ENCODE measurements around the gene ZNF672. TPM values are rescaled to one million over a fixed set of nuclear protein-coding genes. Genes with fewer than 3 reads are reported as not detected.
"Not testable (repeated sequence)": the region's sequence is repeated elsewhere in the genome, so short reads cannot be mapped to it uniquely, and the experiment has no call there.

ZNF672 gene
- total RNA-seq, 4 donors from 2014 or later = 15.0 to 34.3 (median 24.0) TPM

DNA sequence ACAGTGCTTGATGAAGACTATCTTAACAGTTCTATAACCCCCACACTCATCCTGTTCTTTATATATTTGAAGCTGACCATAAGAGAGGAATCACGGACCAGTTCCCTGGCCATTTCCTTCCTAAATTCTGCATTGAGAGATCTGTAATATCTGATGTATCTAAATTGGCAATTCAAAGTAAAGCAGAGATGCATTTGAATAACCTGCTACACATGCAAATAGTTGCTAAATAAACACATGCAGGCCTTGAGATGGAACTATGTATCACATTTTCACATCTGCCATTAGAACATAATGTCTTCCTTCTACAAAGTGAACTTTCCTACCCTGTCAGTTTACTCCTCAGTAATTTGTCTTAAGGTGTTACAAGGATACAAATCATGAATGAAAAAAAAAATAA lies 47.6 kb downstream of the ZNF672 start:
- no peak overlapping the region for H3K27ac ChIP-seq
- no peaks in the 10 kb centered on the region for H3K27me3 ChIP-seq
- H3K4me3 ChIP-seq = no peak overlapping the region
- TF ChIP-seq, protein P1, sequence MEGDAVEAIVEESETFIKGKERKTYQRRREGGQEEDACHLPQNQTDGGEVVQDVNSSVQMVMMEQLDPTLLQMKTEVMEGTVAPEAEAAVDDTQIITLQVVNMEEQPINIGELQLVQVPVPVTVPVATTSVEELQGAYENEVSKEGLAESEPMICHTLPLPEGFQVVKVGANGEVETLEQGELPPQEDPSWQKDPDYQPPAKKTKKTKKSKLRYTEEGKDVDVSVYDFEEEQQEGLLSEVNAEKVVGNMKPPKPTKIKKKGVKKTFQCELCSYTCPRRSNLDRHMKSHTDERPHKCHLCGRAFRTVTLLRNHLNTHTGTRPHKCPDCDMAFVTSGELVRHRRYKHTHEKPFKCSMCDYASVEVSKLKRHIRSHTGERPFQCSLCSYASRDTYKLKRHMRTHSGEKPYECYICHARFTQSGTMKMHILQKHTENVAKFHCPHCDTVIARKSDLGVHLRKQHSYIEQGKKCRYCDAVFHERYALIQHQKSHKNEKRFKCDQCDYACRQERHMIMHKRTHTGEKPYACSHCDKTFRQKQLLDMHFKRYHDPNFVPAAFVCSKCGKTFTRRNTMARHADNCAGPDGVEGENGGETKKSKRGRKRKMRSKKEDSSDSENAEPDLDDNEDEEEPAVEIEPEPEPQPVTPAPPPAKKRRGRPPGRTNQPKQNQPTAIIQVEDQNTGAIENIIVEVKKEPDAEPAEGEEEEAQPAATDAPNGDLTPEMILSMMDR (IDR thresholded peaks at IDR 0.05) = no peak
- TF ChIP-seq POLR2A (IDR thresholded peaks at IDR 0.05) = no peak
- intact Hi-C loops (cut with DNase I; ENCODE audit: low total_unique reads) = no loop called here
- no peaks in the 10 kb centered on the region for H3K9me3 ChIP-seq
- no peak for DNase-seq
- no peaks in the 10 kb centered on the region for H3K36me3 ChIP-seq
- no peaks in the 10 kb centered on the region for H3K4me1 ChIP-seq

DNA sequence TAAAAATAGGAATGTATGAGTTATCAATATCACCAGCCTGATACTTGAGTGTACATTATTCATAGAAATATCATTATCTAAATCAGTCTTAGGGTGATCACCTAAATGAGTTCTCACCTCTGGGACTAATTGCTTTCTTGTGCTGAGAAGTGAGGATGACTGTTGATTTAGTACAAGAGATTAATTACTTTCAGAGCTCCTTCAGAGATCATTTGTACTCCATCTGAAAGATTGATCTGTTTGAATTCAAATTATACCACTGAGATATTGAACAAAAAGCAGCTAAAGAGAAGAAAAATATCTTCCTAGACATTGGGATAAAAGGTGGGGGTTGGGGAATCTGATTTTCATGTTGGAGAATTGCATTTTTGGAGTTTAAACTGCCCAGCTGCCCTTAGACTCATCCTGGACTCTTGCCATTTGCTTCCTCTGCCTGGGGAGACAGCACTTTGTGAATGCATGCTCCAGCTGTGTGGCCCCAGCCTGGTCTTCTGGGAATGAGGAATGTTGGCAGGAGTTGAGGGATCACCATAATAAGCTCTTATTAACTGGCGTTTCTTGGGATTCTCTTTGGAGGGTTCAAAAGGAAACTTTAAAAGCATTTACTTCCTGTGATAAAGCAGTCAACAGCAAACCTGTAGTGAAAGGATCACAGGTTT lies 48.3 kb downstream of the ZNF672 start:
- Histone ChIP-seq H3K9me3 (no peaks in the 10 kb centered on the region), H3K27ac (no peak overlapping the region), H3K36me3 (no peaks in the 10 kb centered on the region), H3K27me3 (no peaks in the 10 kb centered on the region), H3K4me3 (no peak overlapping the region), H3K4me1 (no peaks in the 10 kb centered on the region)
- TF ChIP-seq, protein P1 (IDR thresholded peaks at IDR 0.05) = no peak
- no peak for TF ChIP-seq POLR2A (IDR thresholded peaks at IDR 0.05)
- intact Hi-C loops (cut with DNase I; ENCODE audit: low total_unique reads) = no loop called here
- no peak for DNase-seq

DNA sequence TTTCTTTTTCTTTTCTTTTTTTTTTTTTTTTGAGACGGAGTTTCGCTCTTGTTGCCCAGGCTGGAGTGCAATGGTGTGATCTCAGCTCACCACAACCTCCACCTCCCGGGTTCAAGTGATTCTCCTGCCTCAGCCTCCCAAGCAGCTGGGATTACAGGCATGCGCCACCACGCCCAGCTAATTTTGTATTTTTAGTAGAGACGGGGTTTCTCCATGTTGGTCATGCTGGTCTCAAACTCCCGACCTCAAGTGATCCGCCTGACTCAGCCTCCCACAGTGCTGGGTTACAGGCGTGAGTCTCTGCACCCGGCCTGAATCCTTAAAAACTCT lies 51.9 kb downstream of the ZNF672 start:
- intact Hi-C loops (cut with DNase I; ENCODE audit: low total_unique reads); H3K9me3 ChIP-seq; H3K36me3 ChIP-seq; H3K4me3 ChIP-seq; H3K4me1 ChIP-seq; DNase-seq; H3K27ac ChIP-seq; H3K27me3 ChIP-seq: not testable (repeated sequence)

DNA sequence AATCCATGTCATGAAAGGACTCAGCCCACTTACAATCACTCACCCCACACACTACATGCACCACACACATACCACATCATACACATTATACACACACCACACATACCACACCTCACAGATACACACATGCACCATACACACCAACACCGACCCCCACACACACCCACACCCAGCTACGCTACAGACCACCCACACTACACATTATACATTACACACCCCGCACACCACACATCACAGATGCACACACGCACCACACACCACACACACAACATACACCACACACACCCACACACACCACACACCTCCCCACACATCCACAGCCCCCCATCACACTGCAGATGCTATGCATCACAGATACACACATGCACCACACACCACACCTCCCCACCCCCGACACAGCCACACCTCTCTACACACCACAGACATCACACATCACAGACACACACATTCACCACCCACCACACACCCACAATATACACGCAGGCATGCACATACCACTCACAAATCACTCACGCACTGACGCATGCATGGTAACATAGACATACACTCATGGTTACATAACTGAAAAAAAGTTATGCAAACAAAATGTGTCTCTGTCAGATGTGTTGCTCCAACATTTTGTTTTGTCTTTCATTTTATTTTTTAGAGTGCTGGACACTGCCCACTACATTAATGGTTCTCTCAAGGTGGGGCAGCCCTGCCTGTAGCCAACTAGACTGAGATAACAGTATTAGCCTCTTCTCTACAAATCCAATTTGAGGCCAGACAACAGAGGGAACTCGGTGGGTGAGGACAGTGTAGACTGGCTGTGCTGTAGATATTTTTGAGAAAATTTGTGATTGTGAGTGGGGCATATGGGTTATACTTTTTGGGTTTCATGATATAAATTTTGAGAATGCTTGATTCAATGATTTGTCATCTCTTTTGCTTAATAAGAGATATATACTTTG lies 52.8 kb downstream of the ZNF672 start:
- no peaks in the 10 kb centered on the region for H3K9me3 ChIP-seq
- intact Hi-C loops (cut with DNase I; ENCODE audit: low total_unique reads) = no loop called here
- H3K36me3 ChIP-seq = no peaks in the 10 kb centered on the region
- H3K27ac ChIP-seq = no peak overlapping the region
- no peak for DNase-seq
- no peak for TF ChIP-seq POLR2A (IDR thresholded peaks at IDR 0.05)
- TF ChIP-seq, protein P1 (IDR thresholded peaks at IDR 0.05) = no peak
- no peaks in the 10 kb centered on the region for H3K4me1 ChIP-seq
- H3K27me3 ChIP-seq = no peaks in the 10 kb centered on the region
- H3K4me3 ChIP-seq = no peak overlapping the region

DNA sequence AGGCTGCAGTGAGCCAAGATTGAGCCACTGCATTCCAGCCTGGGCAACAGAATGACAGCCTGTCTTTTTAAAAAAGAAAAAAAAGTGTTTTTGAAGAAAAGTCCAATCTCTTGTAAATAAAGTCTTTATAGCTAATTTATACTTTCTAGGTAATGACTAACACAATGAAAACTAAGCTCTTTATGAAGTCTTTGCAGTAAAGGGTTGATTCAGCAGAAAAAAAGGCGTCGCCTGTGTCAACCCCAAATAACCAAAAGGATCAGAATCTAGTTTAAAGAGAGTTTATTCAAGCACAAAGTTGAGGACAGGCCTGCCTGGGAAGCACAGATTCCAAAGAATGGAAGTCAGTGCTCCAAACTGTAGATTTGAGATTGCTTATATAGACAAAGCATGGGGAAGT lies 53.7 kb downstream of the ZNF672 start:
- Histone ChIP-seq H3K27ac (no peak overlapping the region), H3K4me1 (no peaks in the 10 kb centered on the region), H3K9me3 (no peaks in the 10 kb centered on the region), H3K27me3 (peaks cover 0 to 2% of the 10 kb centered on the region in 2 donors), H3K36me3 (no peaks in the 10 kb centered on the region), H3K4me3 (no peak overlapping the region)
- no peak for TF ChIP-seq POLR2A (IDR thresholded peaks at IDR 0.05)
- TF ChIP-seq, protein P1 (IDR thresholded peaks at IDR 0.05) = no peak
- intact Hi-C loops (cut with DNase I; ENCODE audit: low total_unique reads) = no loop called here
- no peak for DNase-seq

All from uterus (tissue), 4 donors.